HG03060 (cell line): ENCODE measurements around the gene FOXQ1.

Source experiments
- ATAC-seq: cut with Tn5 transposase; IDR thresholded peaks from one replicate; pipeline ENCODE4 v1.9.1; 2021; ENCODE audit warnings: low read depth, moderate number of reproducible peaks; ENCODE audit not compliant: unreplicated experiment

FOXQ1 gene

GRCh38 chr6:1290086-1290485 is 21.8 kb upstream of the FOXQ1 start:
- ATAC-seq = no peak

GRCh38 chr6:1290805-1291204 is 21.1 kb upstream of the FOXQ1 start:
- ATAC-seq = no peak

- ATAC-seq = no peak
These were observed 20.5 kb upstream of the FOXQ1 start for GRCh38 chr6:1291381-1291780.

GRCh38 chr6:1295420-1295819 is 16.5 kb upstream of the FOXQ1 start:
- ATAC-seq = no peak

GRCh38 chr6:1296079-1296478 is 15.8 kb upstream of the FOXQ1 start:
- no peak for ATAC-seq

GRCh38 chr6:1296542-1296941 is 15.4 kb upstream of the FOXQ1 start:
- ATAC-seq = no peak

GRCh38 chr6:1297746-1298145 is 14.2 kb upstream of the FOXQ1 start:
- no peak for ATAC-seq

- no peak for ATAC-seq
These were observed 13.1 kb upstream of the FOXQ1 start for GRCh38 chr6:1298768-1299167.

- no peak for ATAC-seq
These were observed 5.8 kb upstream of the FOXQ1 start for GRCh38 chr6:1306133-1306532.

- no peak for ATAC-seq
These were observed 2.5 kb upstream of the FOXQ1 start for GRCh38 chr6:1309366-1309765.

GRCh38 chr6:1310628-1311399 is 1.1 kb upstream of the FOXQ1 start:
- ATAC-seq = no peak

GRCh38 chr6:1312203-1312472 is 240 bp downstream of the FOXQ1 start:
- no peak for ATAC-seq

GRCh38 chr6:1312473-1313367 is 822 bp downstream of the FOXQ1 start:
- ATAC-seq = no peak

GRCh38 chr6:1313384-1313766 is 1.5 kb downstream of the FOXQ1 start:
- ATAC-seq = no peak

- no peak for ATAC-seq
These were observed 2.0 kb downstream of the FOXQ1 start for GRCh38 chr6:1313767-1314503.

GRCh38 chr6:1314617-1315016 is 2.7 kb downstream of the FOXQ1 start:
- no peak for ATAC-seq

GRCh38 chr6:1315201-1315559 is 3.3 kb downstream of the FOXQ1 start:
- no peak for ATAC-seq

- no peak for ATAC-seq
These were observed 3.9 kb downstream of the FOXQ1 start for GRCh38 chr6:1315560-1316386.

GRCh38 chr6:1316489-1316971 is 4.6 kb downstream of the FOXQ1 start:
- ATAC-seq = no peak

- no peak for ATAC-seq
These were observed 5.5 kb downstream of the FOXQ1 start for GRCh38 chr6:1317302-1317815.
